Fibroblast of lung (primary cell): ENCODE data around the gene SERPINH1.

ENCODE experiments used
- EZH2 ChIP-seq: IDR thresholded peaks from 2 replicates; pipeline ENCODE4 v1.5.1; 2012; ENCODE audit warnings: low read length, control low read depth, mild to moderate bottlenecking; ENCODE audit errors: missing control alignments
- TF ChIP-seq, protein P1 (sequence below), 2 donors: IDR thresholded peaks in 1 of 2; conservative IDR thresholded peaks in 1 of 2; 1 replicate in 1 of 2; 2 replicates in 1 of 2; pipeline ENCODE4 v1.5.1; 2011 to 2012; ENCODE audit warnings: low read length in 2 of 2, control low read depth in 1 of 2, inconsistent platforms in 1 of 2, low read depth in 1 of 2, mild to moderate bottlenecking in 1 of 2

DNA sequence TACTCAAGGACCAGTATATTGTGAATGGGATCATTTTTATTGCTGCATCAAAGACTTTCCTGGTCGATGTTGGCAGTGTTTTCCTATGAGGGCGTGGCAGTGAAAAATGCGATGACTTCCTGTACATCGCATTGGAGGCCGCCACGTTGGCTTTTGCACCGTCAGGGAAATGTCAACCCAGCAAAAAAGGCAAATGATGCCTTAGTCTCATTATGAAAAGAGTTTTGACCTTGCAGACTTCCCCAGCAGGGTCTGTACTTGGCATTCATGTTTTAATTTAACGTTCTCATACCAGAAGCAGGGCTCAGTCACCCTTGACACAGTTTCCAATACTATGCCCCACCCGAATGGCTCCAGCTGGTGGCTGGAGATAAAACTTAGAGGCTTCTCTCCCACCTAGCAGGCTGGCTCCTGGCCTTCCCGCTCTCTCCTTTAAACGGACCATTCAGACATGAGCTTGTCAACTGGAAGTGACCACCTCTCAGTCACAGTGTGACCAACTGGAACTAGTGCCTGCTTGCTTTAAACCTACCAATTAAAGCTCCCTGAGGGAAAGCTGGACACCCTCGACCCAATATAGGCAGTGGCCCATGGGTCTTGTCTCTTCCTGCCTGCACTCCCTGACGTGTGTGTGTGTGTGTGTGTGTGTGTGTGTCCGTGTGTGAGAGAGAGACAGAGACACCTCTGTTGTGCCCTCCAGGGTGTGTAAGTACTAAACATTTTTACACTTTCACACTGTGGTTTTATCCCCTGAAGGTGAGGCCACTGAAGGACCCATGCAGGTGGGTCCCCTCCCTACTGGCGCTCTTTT lies 27.6 kb upstream of the SERPINH1 start:
- TF ChIP-seq, protein P1, sequence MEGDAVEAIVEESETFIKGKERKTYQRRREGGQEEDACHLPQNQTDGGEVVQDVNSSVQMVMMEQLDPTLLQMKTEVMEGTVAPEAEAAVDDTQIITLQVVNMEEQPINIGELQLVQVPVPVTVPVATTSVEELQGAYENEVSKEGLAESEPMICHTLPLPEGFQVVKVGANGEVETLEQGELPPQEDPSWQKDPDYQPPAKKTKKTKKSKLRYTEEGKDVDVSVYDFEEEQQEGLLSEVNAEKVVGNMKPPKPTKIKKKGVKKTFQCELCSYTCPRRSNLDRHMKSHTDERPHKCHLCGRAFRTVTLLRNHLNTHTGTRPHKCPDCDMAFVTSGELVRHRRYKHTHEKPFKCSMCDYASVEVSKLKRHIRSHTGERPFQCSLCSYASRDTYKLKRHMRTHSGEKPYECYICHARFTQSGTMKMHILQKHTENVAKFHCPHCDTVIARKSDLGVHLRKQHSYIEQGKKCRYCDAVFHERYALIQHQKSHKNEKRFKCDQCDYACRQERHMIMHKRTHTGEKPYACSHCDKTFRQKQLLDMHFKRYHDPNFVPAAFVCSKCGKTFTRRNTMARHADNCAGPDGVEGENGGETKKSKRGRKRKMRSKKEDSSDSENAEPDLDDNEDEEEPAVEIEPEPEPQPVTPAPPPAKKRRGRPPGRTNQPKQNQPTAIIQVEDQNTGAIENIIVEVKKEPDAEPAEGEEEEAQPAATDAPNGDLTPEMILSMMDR (conservative IDR thresholded peaks at IDR 0.05 in 1 of 2, IDR thresholded peaks at IDR 0.05 in 1 of 2; ENCODE audit: low read depth in 1 of 2, low read length in 2 of 2) = no peak
- TF ChIP-seq EZH2 = no peak
